PC-3 (cell line): ENCODE data around the gene DNM2. TPM values are rescaled to one million over a fixed set of nuclear protein-coding genes. Genes with fewer than 3 reads are reported as not detected.

Experiments used
- ATAC-seq: fragments of 200-7000 bp; cut with Tn5 transposase; 2 replicates; pipeline ENCODE4 v1.9.1; 2020; ENCODE audit warnings: mild to moderate bottlenecking, moderate library complexity
- BruUV-seq: library from RNA; stranded (reverse); fragments of 400-500 nt; replicated peaks from 2 replicates; lab custom pipeline; 2021; lab: Mats Ljungman, UMichigan
- CTCF ChIA-PET: fragments of 300-600 bp; sonication (Branson Sonifier 250); formaldehyde crosslinking; loops from one replicate; lab custom pipeline; 2022; ENCODE audit warnings: antibody characterized with exemption; lab: Charles Lee
- POLR2A ChIA-PET: fragments of 300-600 bp; sonication (Branson Sonifier 250); formaldehyde crosslinking; loops from one replicate; lab custom pipeline; 2022; ENCODE audit warnings: antibody characterized with exemption; ENCODE audit not compliant: unreplicated experiment; lab: Charles Lee
- DNase-seq: peaks from one replicate; pipeline ENCODE4 v3.0.0-alpha.2; 2015
- H2AFZ ChIP-seq: fragments of 300-600 bp; sonication (generic); 2 replicates; pipeline ENCODE4 v1.6.0; 2016; ENCODE audit warnings: antibody characterized with exemption, low read length
- H3F3A ChIP-seq: fragments of 300-600 bp; sonication (generic); one replicate; pipeline ENCODE4 v1.6.0; 2017; ENCODE audit warnings: antibody characterized with exemption, low read length, control low read depth, mild to moderate bottlenecking; ENCODE audit not compliant: unreplicated experiment
- H3K27ac ChIP-seq: fragments of 300-600 bp; sonication (generic); 2 replicates; pipeline ENCODE4 v1.5.1; 2016; ENCODE audit warnings: mild to moderate bottlenecking, low read length
- H3K27me3 ChIP-seq: fragments of 300-600 bp; sonication (generic); 2 replicates; pipeline ENCODE4 v1.6.1; 2016; ENCODE audit warnings: low read length, mixed read lengths
- H3K36me3 ChIP-seq: fragments of 300-600 bp; sonication (generic); 2 replicates; pipeline ENCODE4 v1.6.1; 2016; ENCODE audit warnings: low read depth, mixed run types, low read length, mixed read lengths
- H3K4me1 ChIP-seq: fragments of 300-600 bp; sonication (generic); 2 replicates; pipeline ENCODE4 v1.5.1; 2016; ENCODE audit warnings: low read length; ENCODE audit not compliant: insufficient read depth
- H3K4me2 ChIP-seq: fragments of 300-600 bp; sonication (generic); 2 replicates; pipeline ENCODE4 v1.6.0; 2016; ENCODE audit warnings: low read length
- H3K4me3 ChIP-seq: fragments of 300-600 bp; sonication (generic); 2 replicates; pipeline ENCODE4 v1.5.1; 2016; ENCODE audit warnings: mild to moderate bottlenecking, low read length, mixed read lengths
- H3K79me2 ChIP-seq: fragments of 300-600 bp; sonication (generic); 2 replicates; pipeline ENCODE4 v1.6.1; 2017; ENCODE audit warnings: low read length, mixed read lengths
- H3K9ac ChIP-seq: fragments of 300-600 bp; sonication (generic); 2 replicates; pipeline ENCODE4 v1.6.0; 2016; ENCODE audit warnings: mild to moderate bottlenecking, low read length
- H3K9me2 ChIP-seq: fragments of 300-600 bp; sonication (generic); replicated peaks from 2 replicates; pipeline ENCODE4 v1.6.1; 2016; ENCODE audit warnings: mixed run types, low read length, mixed read lengths
- H3K9me3 ChIP-seq: fragments of 300-600 bp; sonication (generic); 2 replicates; pipeline ENCODE4 v1.6.1; 2016; ENCODE audit warnings: low read length, mixed read lengths
- H4K20me1 ChIP-seq: fragments of 300-600 bp; sonication (generic); 2 replicates; pipeline ENCODE4 v1.6.1; 2016; ENCODE audit warnings: low read length, mixed read lengths
- EZH2 ChIP-seq: fragments of 300-600 bp; sonication (generic); IDR thresholded peaks from one replicate; pipeline ENCODE4 v1.6.1; 2017; ENCODE audit warnings: antibody characterized with exemption, mild to moderate bottlenecking, low read length; ENCODE audit not compliant: unreplicated experiment
- EZH2phosphoT487 ChIP-seq: fragments of 300-600 bp; sonication (generic); IDR thresholded peaks from 2 replicates; pipeline ENCODE4 v1.6.1; 2018; ENCODE audit warnings: mild to moderate bottlenecking, antibody characterized with exemption, low read length, borderline replicate concordance
- intact Hi-C: fragments of 100-400 bp; cut with micrococcal nuclease; formaldehyde crosslinking; loops from 2 replicates; pipeline ENCODE4 v1.9.0; 2023
- total RNA-seq: library from RNA; depleted of rRNA; stranded (reverse); fragments of >200 nt; gene quantifications from 2 replicates; pipeline ENCODE4 v1.2.3, GENCODE V29; 2014
- TF ChIP-seq, protein P1 (sequence below): fragments of 300-600 bp; sonication (generic); conservative IDR thresholded peaks from 2 replicates; pipeline ENCODE4 v1.5.1; 2017; ENCODE audit warnings: antibody characterized with exemption, low read depth, mild to moderate bottlenecking, low read length

DNM2 gene
- total RNA-seq, 1 experiment from 2014 or later: 150 TPM

DNA sequence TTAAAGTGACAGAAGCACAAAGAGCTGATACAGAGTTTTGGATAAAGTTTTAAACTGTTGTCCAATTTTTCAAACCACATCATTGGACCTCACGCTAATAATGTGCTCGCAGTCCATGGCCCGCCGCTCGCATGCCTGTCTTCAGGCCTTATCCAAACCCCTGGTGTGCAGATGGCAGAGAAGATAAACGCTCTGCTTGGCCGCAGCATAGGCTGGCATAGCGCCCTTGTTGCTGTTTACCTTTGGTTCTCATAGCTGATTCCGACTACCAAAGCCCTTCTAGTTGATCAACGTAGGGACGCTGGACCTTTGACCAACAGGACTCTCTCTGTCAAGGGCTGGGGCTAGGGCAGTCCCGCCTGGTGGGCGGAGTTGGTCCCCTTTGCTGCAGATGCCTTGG, 40.1 kb upstream of the DNM2 start:
- H3K36me3 ChIP-seq: peaks cover 85% of the 10 kb centered on the region
- H3F3A ChIP-seq: peaks cover 3% of the 10 kb centered on the region
- no peak overlapping the region for H3K4me3 ChIP-seq
- no peak overlapping the region for H2AFZ ChIP-seq
- ATAC-seq: no peak
- no peaks in the 10 kb centered on the region for H3K4me1 ChIP-seq
- DNase-seq: no peak
- BruUV-seq: TSS peak; percentile 1
- H4K20me1 ChIP-seq: peaks cover 50% of the 10 kb centered on the region
- H3K9ac ChIP-seq: no peak overlapping the region
- no peak for TF ChIP-seq EZH2phosphoT487
- TF ChIP-seq, protein P1, sequence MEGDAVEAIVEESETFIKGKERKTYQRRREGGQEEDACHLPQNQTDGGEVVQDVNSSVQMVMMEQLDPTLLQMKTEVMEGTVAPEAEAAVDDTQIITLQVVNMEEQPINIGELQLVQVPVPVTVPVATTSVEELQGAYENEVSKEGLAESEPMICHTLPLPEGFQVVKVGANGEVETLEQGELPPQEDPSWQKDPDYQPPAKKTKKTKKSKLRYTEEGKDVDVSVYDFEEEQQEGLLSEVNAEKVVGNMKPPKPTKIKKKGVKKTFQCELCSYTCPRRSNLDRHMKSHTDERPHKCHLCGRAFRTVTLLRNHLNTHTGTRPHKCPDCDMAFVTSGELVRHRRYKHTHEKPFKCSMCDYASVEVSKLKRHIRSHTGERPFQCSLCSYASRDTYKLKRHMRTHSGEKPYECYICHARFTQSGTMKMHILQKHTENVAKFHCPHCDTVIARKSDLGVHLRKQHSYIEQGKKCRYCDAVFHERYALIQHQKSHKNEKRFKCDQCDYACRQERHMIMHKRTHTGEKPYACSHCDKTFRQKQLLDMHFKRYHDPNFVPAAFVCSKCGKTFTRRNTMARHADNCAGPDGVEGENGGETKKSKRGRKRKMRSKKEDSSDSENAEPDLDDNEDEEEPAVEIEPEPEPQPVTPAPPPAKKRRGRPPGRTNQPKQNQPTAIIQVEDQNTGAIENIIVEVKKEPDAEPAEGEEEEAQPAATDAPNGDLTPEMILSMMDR: no peak
- TF ChIP-seq EZH2: no peak
- H3K9me3 ChIP-seq: no peaks in the 10 kb centered on the region
- intact Hi-C loops: no loop called here
- H3K27me3 ChIP-seq: no peaks in the 10 kb centered on the region
- ChIA-PET CTCF (no interaction called here), POLR2A (interaction anchor here (0.6 kb wide), 1 partner anchor 68 kb away, joined by 6 read pairs; no protein-coding TSS in a partner anchor)
- H3K27ac ChIP-seq: no peak overlapping the region
- peaks cover 62% of the 10 kb centered on the region for H3K79me2 ChIP-seq
- H3K4me2 ChIP-seq: no peak overlapping the region
- H3K9me2 ChIP-seq: no peaks in the 10 kb centered on the region

DNA sequence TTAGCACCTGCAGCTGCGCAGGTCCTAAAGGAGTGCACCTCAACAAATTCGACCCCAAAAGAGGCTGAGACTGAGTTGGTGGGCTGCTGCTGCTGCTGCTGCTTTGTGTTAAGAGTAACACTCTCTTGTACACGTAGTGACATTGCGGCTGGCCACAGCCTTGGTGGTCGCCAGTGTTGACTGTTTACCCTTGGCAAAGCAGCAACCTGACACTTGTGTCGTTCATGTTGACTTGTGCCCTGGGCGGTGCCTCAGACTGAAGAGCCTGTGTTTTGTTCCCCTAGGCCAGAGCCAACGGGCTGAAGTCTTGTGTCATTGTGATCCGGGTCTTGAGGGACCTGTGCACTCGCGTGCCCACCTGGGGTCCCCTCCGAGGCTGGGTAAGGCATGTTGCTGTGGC, 39.1 kb upstream of the DNM2 start:
- no peak overlapping the region for H3K9ac ChIP-seq
- no peak for DNase-seq
- ChIA-PET CTCF (no interaction called here), POLR2A (no interaction called here)
- H3K79me2 ChIP-seq: peaks cover 51% of the 10 kb centered on the region
- H3K4me3 ChIP-seq: no peak overlapping the region
- peaks cover 45% of the 10 kb centered on the region for H4K20me1 ChIP-seq
- H3F3A ChIP-seq: peaks cover 3% of the 10 kb centered on the region
- H3K36me3 ChIP-seq: peaks cover 85% of the 10 kb centered on the region
- no peak overlapping the region for H2AFZ ChIP-seq
- BruUV-seq: no TSS peak
- intact Hi-C loops: no loop called here
- no peak overlapping the region for H3K27ac ChIP-seq
- H3K4me2 ChIP-seq: no peak overlapping the region
- no peaks in the 10 kb centered on the region for H3K4me1 ChIP-seq
- H3K27me3 ChIP-seq: no peaks in the 10 kb centered on the region
- no peak for TF ChIP-seq EZH2
- TF ChIP-seq, protein P1: no peak
- TF ChIP-seq EZH2phosphoT487: no peak
- no peaks in the 10 kb centered on the region for H3K9me2 ChIP-seq
- H3K9me3 ChIP-seq: no peaks in the 10 kb centered on the region
- ATAC-seq: no peak

DNA sequence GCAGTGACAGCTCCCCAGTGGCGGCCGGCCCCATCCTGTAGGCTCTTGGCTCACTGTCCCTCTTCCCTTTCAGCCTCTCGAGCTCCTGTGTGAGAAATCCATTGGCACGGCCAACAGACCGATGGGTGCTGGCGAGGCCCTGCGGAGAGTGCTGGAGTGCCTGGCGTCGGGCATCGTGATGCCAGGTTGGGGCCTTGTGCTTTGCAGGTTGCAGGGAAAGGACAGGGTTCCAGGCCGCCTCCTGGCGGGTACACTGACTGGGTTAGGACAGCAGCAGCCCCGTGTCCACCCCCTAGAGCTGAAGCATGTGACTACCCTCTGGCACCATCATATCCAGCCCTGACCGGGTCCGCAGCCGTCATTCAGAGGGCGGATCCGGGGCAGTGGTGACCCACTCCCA, 38.1 kb upstream of the DNM2 start:
- Histone ChIP-seq H3K27ac (no peak overlapping the region), H3K4me3 (no peak overlapping the region), H3K9ac (no peak overlapping the region), H3K9me2 (no peaks in the 10 kb centered on the region), H3K27me3 (no peaks in the 10 kb centered on the region), H2AFZ (no peak overlapping the region), H3K79me2 (peaks cover 43% of the 10 kb centered on the region), H4K20me1 (peaks cover 49% of the 10 kb centered on the region), H3K4me1 (no peaks in the 10 kb centered on the region), H3K36me3 (peaks cover 92% of the 10 kb centered on the region), H3F3A (peaks cover 3% of the 10 kb centered on the region), H3K9me3 (no peaks in the 10 kb centered on the region), H3K4me2 (no peak overlapping the region)
- DNase-seq (no peak), ATAC-seq (no peak)
- TF ChIP-seq EZH2 (no peak), EZH2phosphoT487 (no peak)
- TF ChIP-seq, protein P1: no peak
- POLR2A ChIA-PET: no interaction called here
- no TSS peak for BruUV-seq
- intact Hi-C loops: no loop called here
- CTCF ChIA-PET: no interaction called here
